Gastroesophageal sphincter (tissue), 3 donors: ENCODE measurements around the gene ATP6V1C2.

Experiments used
- CTCF ChIP-seq, 4 experiments: fragments of 200-600 bp in 2 of 4; fragments of 450-650 bp in 2 of 4; sonication (generic) in 1 of 4; IDR thresholded peaks; one replicate each; pipeline ENCODE4 v1.5.1; 2017 to 2019; ENCODE audit warnings: antibody characterized with exemption in 4 of 4, mild to moderate bottlenecking in 2 of 4, moderate library complexity in 2 of 4
- EP300 ChIP-seq: sonication (generic); formaldehyde crosslinking; IDR thresholded peaks from one replicate; pipeline ENCODE4 v1.6.1; 2017; ENCODE audit warnings: antibody characterized with exemption, mild to moderate bottlenecking
- POLR2AphosphoS5 ChIP-seq: sonication (generic); formaldehyde crosslinking; IDR thresholded peaks from one replicate; pipeline ENCODE4 v1.6.1; 2017; ENCODE audit warnings: antibody characterized with exemption

DNA sequence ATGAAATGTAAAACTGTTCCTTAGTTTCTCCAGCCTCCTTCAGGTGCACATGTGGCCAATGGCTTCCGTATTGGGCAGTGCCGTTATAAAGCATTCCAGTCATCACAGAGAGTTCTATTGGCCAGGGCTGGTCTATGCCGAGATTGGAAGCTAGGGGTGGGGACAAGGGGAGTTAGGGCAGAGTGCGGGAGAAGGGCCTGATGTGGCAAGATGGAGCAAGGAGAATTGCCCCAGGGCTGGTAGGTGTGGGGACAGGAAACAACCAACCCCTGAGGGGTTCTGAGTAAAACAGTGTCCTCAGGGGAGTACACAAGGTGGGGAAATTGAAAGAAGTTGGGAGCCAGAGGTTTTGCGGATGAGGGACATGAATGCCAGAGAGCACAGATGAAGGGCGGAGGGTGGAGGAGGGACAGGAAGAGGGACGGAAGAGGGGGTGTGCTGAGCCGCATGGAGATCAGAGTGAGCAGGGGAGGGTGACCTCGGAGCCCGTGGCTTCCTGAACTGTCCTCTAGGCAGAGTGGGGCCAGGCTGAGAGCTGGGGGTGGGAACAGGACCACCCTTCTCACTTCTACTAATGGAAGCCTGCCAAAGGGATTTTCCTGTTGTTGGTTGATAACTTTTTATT lies 9.1 kb upstream of the ATP6V1C2 start:
- TF ChIP-seq CTCF (IDR thresholded peaks at IDR 0.05) (no peak), EP300 (no peak), POLR2AphosphoS5 (no peak)
